Stimulated activated CD8-positive, alpha-beta memory T cell treated with anti-CD3 and anti-CD28 coated beads, Interleukin-4, amount 100 ng/mL, for 24 hours (primary cell): ENCODE results near the gene ARHGAP9.

ENCODE experiments used
- DNase-seq: peaks from one replicate; pipeline ENCODE4 v3.0.0-alpha.2; 2020; ENCODE audit warnings: low read depth

ARHGAP9 gene

GRCh38 chr12:57491393-57492280, 12.0 kb upstream of the ARHGAP9 start:
- no peak for DNase-seq

- DNase-seq: no peak
Measured at GRCh38 chr12:57490126-57490525, 10.5 kb upstream of the ARHGAP9 start.

- no peak for DNase-seq
Measured at GRCh38 chr12:57489157-57489641, 9.5 kb upstream of the ARHGAP9 start.

GRCh38 chr12:57488402-57489156, 8.9 kb upstream of the ARHGAP9 start:
- DNase-seq: no peak

GRCh38 chr12:57487597-57488401, 8.1 kb upstream of the ARHGAP9 start, which contains the start of gene MARS1:
Gene MARS1, plus strand, starts transcription at chr12:57488068. Its CDS starts 23 bp downstream, at chr12:57488091.
- peak; percentile 87 for DNase-seq

- DNase-seq: no peak
Measured at GRCh38 chr12:57487055-57487596, 7.5 kb upstream of the ARHGAP9 start.

- DNase-seq: no peak
Measured at GRCh38 chr12:57485695-57486094, 6.0 kb upstream of the ARHGAP9 start.

- no peak for DNase-seq
Measured at GRCh38 chr12:57483466-57483865, 3.8 kb upstream of the ARHGAP9 start.

GRCh38 chr12:57481671-57482070, 2.0 kb upstream of the ARHGAP9 start:
- no peak for DNase-seq

- no peak for DNase-seq
Measured at GRCh38 chr12:57479043-57479375, 657 bp downstream of the ARHGAP9 start.

GRCh38 chr12:57477710-57478681, 1.7 kb downstream of the ARHGAP9 start:
- DNase-seq: no peak

- DNase-seq: no peak
Measured at GRCh38 chr12:57476993-57477709, 2.5 kb downstream of the ARHGAP9 start.

- DNase-seq: peak; percentile 68
Measured at GRCh38 chr12:57476162-57476992, 3.3 kb downstream of the ARHGAP9 start.

GRCh38 chr12:57475271-57476161, 4.2 kb downstream of the ARHGAP9 start:
- no peak for DNase-seq

- no peak for DNase-seq
Measured at GRCh38 chr12:57474862-57475261, 4.8 kb downstream of the ARHGAP9 start.

GRCh38 chr12:57474430-57474829, 5.2 kb downstream of the ARHGAP9 start:
- no peak for DNase-seq

- no peak for DNase-seq
Measured at GRCh38 chr12:57473886-57474285, 5.8 kb downstream of the ARHGAP9 start.

GRCh38 chr12:57473392-57473791, 6.3 kb downstream of the ARHGAP9 start:
- DNase-seq: no peak
